Endothelial cell of umbilical vein (primary cell): ENCODE data around the gene DGKB. TPM values are rescaled to one million over a fixed set of nuclear protein-coding genes. Genes with fewer than 3 reads are reported as not detected.

Experiments
- BruUV-seq: library from RNA; stranded (reverse); fragments of 400-500 nt; replicated peaks from 2 replicates; lab custom pipeline; 2021; lab: Mats Ljungman, UMichigan
- CTCF ChIA-PET: fragments of 300-600, 350-600 bp; sonication (Branson Sonifier 250); formaldehyde crosslinking; loops from one replicate; lab custom pipeline; 2021; ENCODE audit warnings: antibody characterized with exemption, inconsistent platforms; lab: Charles Lee
- POLR2A ChIA-PET: fragments of 300-600, 350-600 bp; sonication (Branson Sonifier 250); formaldehyde crosslinking; loops from one replicate; lab custom pipeline; 2021; ENCODE audit warnings: antibody characterized with exemption, inconsistent platforms; lab: Charles Lee
- DNase-seq: peaks from one replicate; pipeline ENCODE4 v3.0.0-alpha.2; 2011; ENCODE audit warnings: low read depth, low spot score
- FAIRE-seq: peaks from 2 replicates; lab custom pipeline; 2011; peaks lifted over from hg19 to GRCh38; lab: Jason Lieb, UNC
- H2AFZ ChIP-seq: 2 replicates; pipeline ENCODE4 v1.6.0; 2012; ENCODE audit warnings: low read depth, low read length, control low read depth, inconsistent platforms
- H3K27ac ChIP-seq: 2 replicates; pipeline ENCODE4 v1.5.1; 2011; ENCODE audit warnings: low read depth, mild to moderate bottlenecking, control low read depth, low read length, moderate library complexity; ENCODE audit not compliant: insufficient read depth
- H3K27me3 ChIP-seq, 2 experiments: 2 replicates each; pipeline versions ENCODE4 v1.6.0 to v1.6.1; 2011; ENCODE audit warnings: low read length in 2 of 2, mixed read lengths in 1 of 2; ENCODE audit not compliant: control insufficient read depth in 2 of 2, insufficient read depth in 2 of 2
- H3K36me3 ChIP-seq, 2 experiments: 2 replicates in 1 of 2; 3 replicates in 1 of 2; pipeline ENCODE4 v1.5.1; 2011; ENCODE audit warnings: low read length in 2 of 2, mild to moderate bottlenecking in 1 of 2, moderate library complexity in 1 of 2; ENCODE audit not compliant: control insufficient read depth in 2 of 2, insufficient read depth in 2 of 2; ENCODE audit errors: extremely low read depth in 1 of 2
- H3K4me1 ChIP-seq: 3 replicates; pipeline ENCODE4 v1.5.1; 2011; ENCODE audit warnings: mild to moderate bottlenecking, low read length; ENCODE audit not compliant: control insufficient read depth, insufficient read depth; ENCODE audit errors: extremely low read depth
- H3K4me2 ChIP-seq: 2 replicates; pipeline ENCODE4 v1.6.1; 2011; ENCODE audit warnings: low read length, control low read depth, mixed read lengths; ENCODE audit not compliant: insufficient read depth
- H3K4me3 ChIP-seq, 3 experiments: fragments of 200-600 bp in 1 of 3; sonication (generic), shearing (Covaris generic) in 1 of 3; replicated peaks in 1 of 3; 2 replicates each; pipeline ENCODE4 v1.5.1; 2011 to 2016; ENCODE audit warnings: control low read depth in 3 of 3, low read length in 3 of 3, mild to moderate bottlenecking in 2 of 3, inconsistent platforms in 1 of 3, low read depth in 1 of 3, moderate library complexity in 1 of 3; ENCODE audit not compliant: insufficient read depth in 1 of 3
- H3K79me2 ChIP-seq: 2 replicates; pipeline ENCODE4 v1.6.0; 2012; ENCODE audit warnings: low read length, inconsistent platforms; ENCODE audit not compliant: control insufficient read depth, insufficient read depth
- H3K9ac ChIP-seq: replicated peaks from 2 replicates; pipeline ENCODE3; 2011; ENCODE audit warnings: low read length, control low read depth; ENCODE audit not compliant: insufficient read depth; ENCODE audit errors: extremely low read depth
- H3K9me1 ChIP-seq: replicated peaks from 3 replicates; pipeline ENCODE4 v1.6.0; 2011; ENCODE audit warnings: mild to moderate bottlenecking, low read length; ENCODE audit not compliant: control insufficient read depth, insufficient read depth; ENCODE audit errors: extremely low read depth
- H3K9me3 ChIP-seq: replicated peaks from 2 replicates; pipeline ENCODE4 v1.5.1; 2012; ENCODE audit warnings: low read length, inconsistent platforms; ENCODE audit not compliant: control insufficient read depth, insufficient read depth
- H4K20me1 ChIP-seq: replicated peaks from 2 replicates; pipeline ENCODE3; 2011; ENCODE audit warnings: mild to moderate bottlenecking, low read length; ENCODE audit not compliant: control insufficient read depth, insufficient read depth; ENCODE audit errors: extremely low read depth
- EZH2 ChIP-seq: IDR thresholded peaks from 2 replicates; pipeline ENCODE4 v1.6.1; 2012; ENCODE audit warnings: borderline replicate concordance, low read depth, mild to moderate bottlenecking, moderate library complexity, low read length, inconsistent platforms; ENCODE audit not compliant: severe bottlenecking
- FOS ChIP-seq: IDR thresholded peaks from 2 replicates; pipeline ENCODE4 v1.6.1; 2011; ENCODE audit warnings: mild to moderate bottlenecking, low read length, moderate library complexity, borderline replicate concordance; ENCODE audit not compliant: insufficient read depth
- GATA2 ChIP-seq: IDR thresholded peaks from 2 replicates; pipeline ENCODE4 v1.7.0; 2011; ENCODE audit warnings: low read depth, mild to moderate bottlenecking, moderate library complexity, mixed read lengths, low read length; ENCODE audit not compliant: insufficient read length, insufficient read depth
- JUN ChIP-seq: IDR thresholded peaks from 2 replicates; pipeline ENCODE4 v1.6.1; 2011; ENCODE audit warnings: borderline replicate concordance, low read depth; ENCODE audit not compliant: insufficient read length, insufficient read depth
- MYC ChIP-seq: IDR thresholded peaks from one replicate; pipeline ENCODE4 v1.6.1; 2011; ENCODE audit warnings: mild to moderate bottlenecking, low read depth, low read length
- POLR2A ChIP-seq: IDR thresholded peaks from 2 replicates; pipeline ENCODE4 v1.6.1; 2012; ENCODE audit warnings: low read depth, mild to moderate bottlenecking, control low read depth, low read length
- POLR2AphosphoS5 ChIP-seq: IDR thresholded peaks from 2 replicates; pipeline ENCODE4 v1.6.1; 2012; ENCODE audit warnings: low read depth, mild to moderate bottlenecking, control low read depth, low read length, moderate library complexity; ENCODE audit not compliant: insufficient read depth
- dilution Hi-C: fragments of 300-500 bp; cut with MboI; formaldehyde crosslinking; loops from one replicate; pipeline ENCODE4 v1.15.0; 2019; ENCODE audit warnings: low sequenced_read_pairs; ENCODE audit not compliant: extremely low pct_ligation_motif_present
- intact Hi-C: fragments of 100-400 bp; cut with micrococcal nuclease; formaldehyde crosslinking; loops from one replicate; pipeline ENCODE4 v1.10.0; 2022
- polyA plus RNA-seq, 4 experiments: library from polyadenylated mRNA; depleted of rRNA in 3 of 4; stranded (reverse) in 3 of 4; unstranded in 1 of 4; fragments of >200 nt; gene quantifications; 2 replicates each; pipeline versions ENCODE4 v1.2.1 to v1.2.3, GENCODE V29; 2011 to 2012; ENCODE audit warnings: missing spikeins in 1 of 4
- total RNA-seq: library from RNA; stranded (reverse); gene quantifications from 2 replicates; pipeline ENCODE4 v1.2.3, GENCODE V29; 2021
- TF ChIP-seq, protein P1 (sequence below), 2 donors: IDR thresholded peaks; 1 replicate in 1 of 2; 2 replicates in 1 of 2; pipeline ENCODE4 v1.5.1; 2011; ENCODE audit warnings: low read length in 2 of 2, mild to moderate bottlenecking in 2 of 2, moderate library complexity in 2 of 2, control low read depth in 1 of 2, inconsistent platforms in 1 of 2, low read depth in 1 of 2; ENCODE audit not compliant: insufficient read depth in 1 of 2; ENCODE audit errors: extremely low read depth in 1 of 2
- TF ChIP-seq, protein P2 (sequence below): IDR thresholded peaks from 2 replicates; pipeline ENCODE4 v1.6.1; 2011; ENCODE audit not compliant: insufficient read depth, insufficient read length

Gene DGKB
- total and polyA plus RNA-seq, 2 donors (not counting 3 experiments of a cell fraction or from before 2014, with no cell fraction given) = not detected

DNA sequence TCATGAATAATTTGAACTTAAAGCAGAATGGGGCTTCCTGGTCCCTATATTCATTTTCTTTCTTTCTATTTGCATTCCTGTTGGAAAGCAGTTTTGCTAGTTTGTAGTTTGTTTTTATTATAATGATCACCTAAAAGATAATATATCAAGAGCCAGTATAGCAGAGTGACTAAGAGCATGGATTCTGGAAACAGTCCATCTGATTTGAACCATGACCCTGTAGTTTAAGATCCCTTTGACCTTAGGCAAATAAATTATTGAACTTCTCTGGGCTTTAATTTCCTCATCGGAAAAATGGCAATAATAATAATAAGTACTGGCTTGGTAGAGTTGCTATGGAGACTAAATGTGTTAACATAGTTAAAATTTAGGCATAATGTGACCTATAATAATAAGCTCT, 76.1 kb downstream of the DGKB start:
- H2AFZ ChIP-seq = no peak overlapping the region
- no peak for FAIRE-seq
- no peaks in the 10 kb centered on the region for H3K4me1 ChIP-seq
- dilution Hi-C loops = no loop called here
- CTCF ChIA-PET = no interaction called here
- intact Hi-C loops = no loop called here
- no peaks in the 10 kb centered on the region for H3K79me2 ChIP-seq
- no peak overlapping the region for H3K27ac ChIP-seq
- H4K20me1 ChIP-seq = no peaks in the 10 kb centered on the region
- no peaks in the 10 kb centered on the region for H3K9me3 ChIP-seq
- POLR2A ChIA-PET = no interaction called here
- BruUV-seq = no TSS peak
- H3K27me3 ChIP-seq = peaks cover 0 to 2% of the 10 kb centered on the region in 2 experiments
- H3K4me2 ChIP-seq = no peak overlapping the region
- H3K9ac ChIP-seq = no peak overlapping the region
- H3K9me1 ChIP-seq = no peaks in the 10 kb centered on the region
- no peak overlapping the region for H3K4me3 ChIP-seq
- no peak for TF ChIP-seq EZH2
- no peak for TF ChIP-seq FOS
- no peak for TF ChIP-seq JUN
- TF ChIP-seq MYC = no peak
- TF ChIP-seq, protein P1, sequence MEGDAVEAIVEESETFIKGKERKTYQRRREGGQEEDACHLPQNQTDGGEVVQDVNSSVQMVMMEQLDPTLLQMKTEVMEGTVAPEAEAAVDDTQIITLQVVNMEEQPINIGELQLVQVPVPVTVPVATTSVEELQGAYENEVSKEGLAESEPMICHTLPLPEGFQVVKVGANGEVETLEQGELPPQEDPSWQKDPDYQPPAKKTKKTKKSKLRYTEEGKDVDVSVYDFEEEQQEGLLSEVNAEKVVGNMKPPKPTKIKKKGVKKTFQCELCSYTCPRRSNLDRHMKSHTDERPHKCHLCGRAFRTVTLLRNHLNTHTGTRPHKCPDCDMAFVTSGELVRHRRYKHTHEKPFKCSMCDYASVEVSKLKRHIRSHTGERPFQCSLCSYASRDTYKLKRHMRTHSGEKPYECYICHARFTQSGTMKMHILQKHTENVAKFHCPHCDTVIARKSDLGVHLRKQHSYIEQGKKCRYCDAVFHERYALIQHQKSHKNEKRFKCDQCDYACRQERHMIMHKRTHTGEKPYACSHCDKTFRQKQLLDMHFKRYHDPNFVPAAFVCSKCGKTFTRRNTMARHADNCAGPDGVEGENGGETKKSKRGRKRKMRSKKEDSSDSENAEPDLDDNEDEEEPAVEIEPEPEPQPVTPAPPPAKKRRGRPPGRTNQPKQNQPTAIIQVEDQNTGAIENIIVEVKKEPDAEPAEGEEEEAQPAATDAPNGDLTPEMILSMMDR (IDR thresholded peaks at IDR 0.05; ENCODE audit: extremely low read depth in 1 of 2, insufficient read depth in 1 of 2, low read depth in 1 of 2, low read length in 2 of 2) = no peak
- no peak for TF ChIP-seq GATA2
- TF ChIP-seq, protein P2, sequence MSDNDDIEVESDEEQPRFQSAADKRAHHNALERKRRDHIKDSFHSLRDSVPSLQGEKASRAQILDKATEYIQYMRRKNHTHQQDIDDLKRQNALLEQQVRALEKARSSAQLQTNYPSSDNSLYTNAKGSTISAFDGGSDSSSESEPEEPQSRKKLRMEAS = no peak
- TF ChIP-seq POLR2A = no peak
- TF ChIP-seq POLR2AphosphoS5 = no peak
- no peak for DNase-seq
- no peaks in the 10 kb centered on the region for H3K36me3 ChIP-seq
